C1 segment of cervical spinal cord (tissue), 14 donors: Measurements from ENCODE around the gene P3H3.
"Not testable (repeated sequence)": the region's sequence is repeated elsewhere in the genome, so short reads cannot be mapped to it uniquely, and the experiment has no call there.

Source experiments
- DNase-seq, 14 donors: peaks; one replicate each; lab custom pipeline; 2025; lab: John Stamatoyannopoulos, UW

The P3H3 gene

GRCh38 chr12:6888360-6888759 is 60.2 kb downstream of the P3H3 start:
- no peak for DNase-seq

DNA sequence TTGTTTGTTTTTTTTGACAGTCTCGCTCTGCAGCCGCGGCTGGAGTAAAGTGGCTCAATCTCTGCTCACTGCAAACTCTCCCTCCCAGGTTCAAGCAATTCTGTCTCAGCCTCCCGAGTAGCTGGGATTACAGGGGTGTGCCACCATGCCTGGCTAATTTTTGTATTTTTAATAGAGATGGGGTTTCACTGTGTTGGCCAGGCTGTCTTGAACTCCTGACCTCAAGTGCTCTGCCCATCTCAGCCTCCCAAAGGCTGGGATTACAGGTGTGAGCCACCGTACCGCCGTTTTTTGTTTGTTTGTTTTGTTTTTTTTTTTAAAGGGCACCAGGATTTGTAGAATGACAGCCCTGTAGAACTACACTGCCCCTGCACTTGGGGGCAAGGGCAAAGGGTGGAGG is 60.6 kb downstream of the P3H3 start:
- DNase-seq = not testable (repeated sequence)
